GM18511 (cell line): ENCODE results near the gene RTP1.
"Not testable (repeated sequence)": the region's sequence is repeated elsewhere in the genome, so short reads cannot be mapped to it uniquely, and the experiment has no call there.

Source experiments
- ATAC-seq: cut with Tn5 transposase; IDR thresholded peaks from one replicate; pipeline ENCODE4 v1.9.1; 2021; ENCODE audit warnings: mild to moderate bottlenecking, moderate library complexity; ENCODE audit not compliant: unreplicated experiment

The RTP1 gene, protein sequence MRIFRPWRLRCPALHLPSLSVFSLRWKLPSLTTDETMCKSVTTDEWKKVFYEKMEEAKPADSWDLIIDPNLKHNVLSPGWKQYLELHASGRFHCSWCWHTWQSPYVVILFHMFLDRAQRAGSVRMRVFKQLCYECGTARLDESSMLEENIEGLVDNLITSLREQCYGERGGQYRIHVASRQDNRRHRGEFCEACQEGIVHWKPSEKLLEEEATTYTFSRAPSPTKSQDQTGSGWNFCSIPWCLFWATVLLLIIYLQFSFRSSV

DNA sequence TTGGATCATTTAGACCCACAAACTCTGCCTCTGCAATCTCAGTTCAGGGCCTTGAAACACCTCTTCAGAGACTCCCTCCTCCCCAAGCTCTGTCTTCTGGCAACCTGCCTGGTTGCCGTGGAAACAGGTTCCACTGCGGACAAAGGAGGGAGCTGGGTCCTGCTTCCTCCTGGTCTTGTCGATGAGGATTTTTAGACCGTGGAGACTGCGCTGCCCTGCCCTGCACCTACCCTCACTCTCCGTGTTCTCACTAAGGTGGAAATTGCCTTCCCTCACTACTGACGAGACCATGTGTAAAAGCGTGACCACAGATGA is at the start of gene RTP1:
TSS of gene RTP1 (plus strand) at position 152 of the 315 bp plus-strand sequence. CDS start at position 182, 30 bp downstream.
- ATAC-seq: no peak

DNA sequence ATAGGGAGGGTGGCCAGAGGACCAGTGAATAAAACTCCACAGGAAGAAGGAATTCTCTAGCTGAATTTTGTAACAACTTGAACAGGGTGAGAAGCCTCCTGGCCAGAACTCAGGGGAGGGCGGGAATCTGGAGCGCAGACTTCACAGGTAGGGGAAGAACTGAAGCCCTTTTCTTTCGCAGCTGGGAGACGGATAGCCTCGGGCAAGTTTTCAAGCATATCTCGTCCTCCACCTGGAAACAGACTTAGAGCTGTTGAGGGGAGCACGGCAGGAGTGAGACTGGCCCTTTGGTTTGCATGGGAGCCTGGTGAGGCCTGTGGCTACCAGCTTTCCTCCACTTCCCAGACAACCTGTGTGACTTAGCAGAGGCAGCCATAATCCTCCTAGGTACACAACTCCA is 47.1 kb upstream of the RTP1 start:
- no peak for ATAC-seq

DNA sequence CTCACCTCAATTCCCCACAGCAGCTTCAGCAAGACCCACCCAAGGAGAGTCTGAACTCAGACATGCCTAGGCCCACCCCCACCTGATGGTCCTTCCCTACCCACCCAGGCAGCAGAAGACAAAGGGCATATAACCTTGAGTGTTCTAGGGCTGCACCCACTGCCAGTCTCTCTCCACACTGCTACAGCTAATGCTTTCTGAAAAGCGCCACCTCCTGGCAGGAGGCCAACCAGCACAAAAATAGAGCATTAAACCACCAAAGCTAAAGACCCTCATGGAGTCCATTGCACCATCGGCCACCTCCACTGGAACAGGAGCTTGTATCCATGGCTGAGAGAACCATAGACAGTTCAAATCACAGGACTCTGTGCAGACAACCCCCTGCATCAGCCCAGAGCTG is 46.7 kb upstream of the RTP1 start:
- ATAC-seq: no peak

DNA sequence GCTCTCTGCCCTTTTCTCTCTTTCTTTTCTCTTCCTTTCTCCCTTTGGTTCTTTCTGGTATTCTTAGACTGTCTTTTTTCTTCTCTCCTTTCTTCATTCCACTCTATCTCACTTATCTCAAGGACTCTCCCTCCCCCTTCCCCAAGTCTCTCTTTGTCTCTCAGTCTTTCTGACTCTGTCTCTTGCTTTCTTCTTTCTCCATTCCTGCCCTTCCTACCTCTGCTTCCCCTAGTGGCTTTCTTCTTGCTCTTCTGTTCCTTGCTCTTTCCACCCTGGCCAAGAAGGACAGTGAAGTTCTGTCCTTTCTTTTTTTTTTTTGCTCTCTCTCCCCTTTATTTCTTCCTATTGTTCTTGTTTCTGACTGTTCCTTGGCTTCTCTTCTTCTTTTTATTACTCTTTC is 35.7 kb upstream of the RTP1 start:
- ATAC-seq: no peak

DNA sequence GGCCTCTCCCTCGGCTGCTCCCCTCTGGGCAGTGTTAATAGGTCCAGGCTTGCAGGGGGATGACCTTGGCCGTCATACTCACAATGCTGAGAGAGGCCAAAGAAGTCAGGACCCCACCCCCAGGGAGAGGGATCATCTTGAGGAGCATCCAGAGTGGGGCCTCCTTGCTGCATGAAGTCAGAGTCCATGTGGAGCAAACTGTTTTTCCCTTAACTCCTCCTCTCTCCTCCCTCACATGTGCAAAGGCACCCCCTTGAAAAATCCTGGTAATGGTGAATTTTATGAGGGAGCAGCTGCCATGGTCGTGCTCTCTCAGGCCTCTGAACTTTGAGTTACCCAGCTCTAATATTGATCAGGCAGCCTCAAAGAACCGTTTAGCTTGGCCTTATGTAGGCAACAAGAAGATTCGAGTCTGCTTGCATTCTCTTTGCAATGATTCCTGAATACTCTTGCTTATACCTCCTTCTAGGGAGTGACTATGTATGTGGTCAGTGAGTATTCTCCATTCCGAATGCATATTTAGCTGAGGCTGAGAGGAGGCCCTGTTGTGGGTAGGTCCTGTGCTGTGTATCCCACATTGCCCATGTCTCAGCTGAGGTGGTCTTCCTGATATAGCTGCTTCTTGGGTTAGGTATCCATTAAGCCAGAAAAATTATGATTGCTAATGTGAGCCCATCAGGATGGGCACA is 34.9 kb upstream of the RTP1 start:
- ATAC-seq: no peak

DNA sequence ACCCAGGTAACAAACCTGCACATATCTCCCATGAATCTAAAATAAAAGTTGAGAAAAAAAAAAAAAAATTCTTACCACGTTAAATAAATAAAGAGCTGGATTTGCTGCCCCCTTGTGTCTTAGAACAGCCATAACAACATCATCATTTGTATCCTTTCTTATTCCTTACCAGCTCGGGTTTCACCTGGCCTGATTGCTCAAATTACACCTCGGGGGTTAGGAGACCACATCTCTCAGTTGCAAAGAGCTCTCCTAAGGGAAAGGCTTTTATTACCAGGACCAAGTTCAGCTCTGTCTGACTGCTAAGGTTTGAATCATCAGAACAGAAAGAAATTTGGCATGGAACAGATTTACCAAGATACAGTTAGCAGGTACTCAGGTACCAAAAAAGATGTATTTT is 32.1 kb upstream of the RTP1 start:
- ATAC-seq: no peak

DNA sequence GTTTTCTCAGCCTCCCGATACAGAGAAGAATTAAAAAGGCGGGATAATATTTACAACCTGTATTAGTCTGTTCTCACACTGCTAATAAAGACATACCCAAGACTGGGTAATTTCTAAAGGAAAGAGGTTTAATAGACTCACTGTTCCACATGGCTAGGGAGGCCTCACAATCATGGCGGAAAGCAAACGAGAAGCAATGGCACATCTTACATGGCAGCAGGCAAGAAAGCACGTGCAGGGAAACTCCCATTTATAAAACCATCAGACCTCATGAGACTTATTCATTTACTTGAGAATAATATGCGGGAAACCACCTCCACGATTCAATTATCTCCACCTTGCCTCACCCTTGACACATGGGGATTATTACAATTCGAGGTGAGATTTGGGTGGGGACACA is 30.5 kb upstream of the RTP1 start:
- no peak for ATAC-seq

DNA sequence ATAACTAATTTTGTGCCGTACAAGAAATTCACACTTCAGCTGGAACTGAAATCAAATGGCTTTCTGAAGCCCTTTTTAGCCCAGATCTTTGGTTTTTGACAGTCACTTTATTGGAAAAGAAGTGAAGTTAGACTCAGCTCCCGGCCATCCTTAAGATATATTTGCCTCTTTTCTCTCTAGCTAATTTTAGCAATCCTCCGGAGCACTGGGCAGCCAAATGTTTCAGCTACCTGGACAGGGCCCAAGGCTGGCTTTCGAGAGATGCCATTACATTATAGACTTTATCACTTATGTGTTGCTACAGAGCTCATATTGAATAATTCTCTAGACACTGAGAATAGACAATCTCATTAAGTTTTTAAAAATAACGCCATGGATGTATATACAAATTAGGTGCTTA is 29.5 kb upstream of the RTP1 start:
- no peak for ATAC-seq

DNA sequence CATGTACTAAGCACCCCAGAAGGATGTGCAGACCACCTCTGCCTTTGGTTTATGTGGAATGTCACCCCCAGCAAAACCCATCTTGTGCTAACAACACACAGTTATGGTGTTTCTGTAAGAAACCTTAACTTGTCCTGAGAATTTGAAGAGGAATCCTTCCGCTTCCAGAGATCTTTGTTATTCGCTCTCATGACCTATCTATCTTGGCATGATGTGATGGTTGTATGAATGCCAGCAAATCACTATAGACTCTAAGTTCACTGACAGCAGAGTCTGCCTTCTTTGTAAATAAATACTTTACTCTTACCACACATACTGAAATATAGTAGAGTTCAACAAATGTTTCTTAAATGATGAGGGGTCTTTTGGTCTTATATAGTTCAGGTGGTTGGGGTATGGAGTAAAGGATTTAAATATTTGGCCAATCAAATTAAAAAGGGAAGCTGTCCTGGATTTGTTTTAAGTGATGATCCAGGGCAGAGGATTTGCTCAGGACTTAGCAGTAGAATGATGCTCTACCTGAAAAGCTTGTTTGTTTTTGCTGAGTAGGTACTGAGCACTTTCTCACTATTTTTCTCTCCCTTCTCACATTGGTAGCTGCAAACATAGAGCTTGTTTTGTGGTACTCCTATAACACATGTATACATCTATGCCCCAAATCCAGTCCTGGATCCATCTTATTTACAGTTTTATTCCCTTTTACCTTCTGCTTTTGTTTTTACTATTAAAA is 27.9 kb upstream of the RTP1 start:
- ATAC-seq: no peak

DNA sequence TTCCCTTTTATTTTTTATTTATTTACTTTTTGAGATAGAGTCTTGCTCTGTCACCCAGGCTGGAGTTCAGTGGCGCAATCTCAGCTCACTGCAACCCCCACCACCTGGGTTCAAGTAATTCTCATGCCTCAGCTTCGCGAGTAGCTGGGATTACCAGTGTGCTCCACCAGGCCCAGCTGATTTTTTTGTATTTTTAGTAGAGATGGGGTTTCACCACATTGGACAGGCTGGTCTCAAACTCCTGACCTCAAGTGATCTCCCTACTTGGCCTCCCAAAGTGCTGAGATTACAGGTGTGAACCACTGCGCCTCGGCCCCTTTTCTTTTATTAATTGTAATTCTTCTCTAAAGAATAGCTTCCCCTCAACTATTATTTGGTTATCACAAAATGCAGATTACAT is 26.4 kb upstream of the RTP1 start:
- not testable (repeated sequence) for ATAC-seq

DNA sequence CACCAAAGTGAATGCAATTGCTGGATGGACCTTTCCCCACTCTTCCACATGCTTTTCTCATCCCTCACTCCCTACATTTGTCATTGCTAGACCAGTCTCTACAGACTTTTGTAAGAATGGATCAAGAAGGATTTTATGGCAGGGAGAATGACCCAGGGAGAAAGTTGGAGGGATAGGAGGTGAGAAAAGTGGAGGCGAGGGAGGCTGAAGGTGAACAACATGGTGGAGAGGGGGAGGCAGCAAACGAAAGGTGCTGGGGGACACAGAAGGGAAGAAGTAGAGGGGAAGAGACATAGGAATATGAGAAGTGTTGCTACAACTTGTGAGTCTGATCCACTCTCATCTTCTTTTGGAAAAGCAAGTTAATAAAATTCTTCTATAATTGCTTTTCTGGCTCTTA is 24.4 kb upstream of the RTP1 start:
- ATAC-seq: no peak

DNA sequence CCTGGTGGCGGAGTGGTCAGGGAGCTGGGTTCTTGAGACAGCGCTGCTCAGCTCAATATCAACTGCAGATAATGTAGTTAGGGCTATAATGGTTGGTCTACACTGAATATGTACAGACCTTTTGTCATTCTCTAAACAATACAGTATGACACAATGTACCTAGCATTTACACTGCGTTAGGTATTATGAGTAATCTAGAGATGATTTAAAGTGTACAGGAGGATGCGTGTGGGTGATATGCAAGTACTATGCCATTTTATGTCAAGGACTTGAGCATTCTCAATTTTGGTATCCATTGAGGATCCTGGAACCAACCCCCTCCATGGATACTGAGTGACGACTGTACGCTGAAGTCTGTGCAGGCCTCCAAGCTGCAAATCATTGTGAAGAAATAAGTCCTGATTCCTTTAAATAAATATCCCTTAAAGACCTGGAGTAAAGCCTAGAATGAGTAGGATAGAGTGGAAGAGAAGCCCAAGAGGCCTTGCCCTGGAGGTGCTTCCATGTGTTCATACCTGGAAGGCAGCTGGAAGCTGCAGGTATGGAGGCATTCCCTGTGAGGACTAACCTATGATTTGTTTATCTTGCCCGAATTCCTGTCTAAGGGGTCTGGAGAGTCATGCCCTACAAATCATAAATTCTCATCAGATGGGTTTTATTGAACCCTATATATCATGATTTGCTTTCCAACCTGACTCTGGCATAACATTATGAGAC is 15.7 kb upstream of the RTP1 start:
- no peak for ATAC-seq

DNA sequence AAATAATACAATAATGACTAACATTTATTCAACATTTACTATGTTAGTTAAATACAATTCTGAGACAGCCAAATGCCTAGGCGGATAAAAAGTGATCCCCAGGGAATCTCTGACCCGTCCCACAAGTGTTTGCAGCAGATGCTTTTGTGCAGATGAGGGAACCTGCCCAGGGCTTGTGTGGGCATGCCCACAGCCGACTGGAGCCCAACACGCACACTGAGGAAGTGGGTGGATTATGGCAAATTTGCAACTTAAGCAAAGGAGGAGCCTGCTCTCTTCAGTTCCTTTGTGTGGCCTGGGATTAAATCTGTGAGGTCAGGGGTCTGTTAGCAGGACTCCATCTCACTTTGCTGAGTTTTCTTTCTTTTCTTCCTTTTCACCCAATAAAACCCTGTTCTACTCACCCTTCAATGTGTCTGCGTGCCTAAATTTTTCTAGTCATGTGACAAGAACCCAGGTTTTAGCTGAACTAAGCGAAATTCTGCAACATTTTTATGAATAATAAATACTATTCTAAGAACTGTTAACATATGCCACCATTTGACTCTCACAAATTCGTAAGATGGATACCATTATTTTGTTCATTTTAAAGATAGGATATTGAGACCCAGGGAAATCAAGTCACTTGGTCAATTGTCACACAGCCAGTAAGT is 13.9 kb upstream of the RTP1 start:
- peak; percentile 60 for ATAC-seq

DNA sequence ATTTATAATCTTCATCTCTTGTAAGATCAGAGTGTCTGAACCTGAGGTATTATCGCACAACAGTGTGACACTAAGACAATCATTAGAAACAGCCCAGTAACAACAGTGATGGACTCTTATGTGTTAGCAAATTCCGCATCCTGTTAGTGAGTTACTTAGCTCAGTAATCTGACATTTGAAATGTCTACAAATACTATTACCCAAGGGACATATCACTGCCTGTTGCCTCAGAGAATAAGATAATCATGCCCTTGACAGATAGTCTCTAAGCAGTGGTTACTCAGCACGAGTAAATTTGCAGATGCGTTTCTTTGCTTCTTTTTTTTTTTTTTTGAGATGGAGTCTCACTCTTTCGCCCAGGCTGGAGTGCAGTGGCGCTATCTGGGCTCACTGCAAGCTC is 13.4 kb upstream of the RTP1 start:
- ATAC-seq: no peak

DNA sequence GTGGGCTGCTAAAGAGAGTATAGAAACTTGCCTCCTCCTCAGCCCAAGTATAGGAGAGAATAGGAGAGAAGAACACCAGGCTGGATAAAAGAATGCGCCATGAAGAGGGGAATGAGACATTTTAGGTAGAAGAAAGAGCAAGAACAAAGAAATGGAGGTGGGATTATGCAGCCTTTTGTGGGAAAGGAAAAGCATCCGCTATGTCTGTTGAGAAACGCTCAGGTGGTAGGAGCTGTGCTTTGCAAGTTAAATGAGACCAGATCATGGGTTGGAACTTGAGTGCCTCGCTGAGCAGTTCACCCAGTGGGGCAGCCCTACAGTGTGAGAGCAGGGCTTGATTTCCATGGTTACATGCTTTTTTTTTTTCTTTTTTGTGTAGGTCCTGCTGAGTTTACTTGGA is 11.5 kb upstream of the RTP1 start:
- no peak for ATAC-seq

DNA sequence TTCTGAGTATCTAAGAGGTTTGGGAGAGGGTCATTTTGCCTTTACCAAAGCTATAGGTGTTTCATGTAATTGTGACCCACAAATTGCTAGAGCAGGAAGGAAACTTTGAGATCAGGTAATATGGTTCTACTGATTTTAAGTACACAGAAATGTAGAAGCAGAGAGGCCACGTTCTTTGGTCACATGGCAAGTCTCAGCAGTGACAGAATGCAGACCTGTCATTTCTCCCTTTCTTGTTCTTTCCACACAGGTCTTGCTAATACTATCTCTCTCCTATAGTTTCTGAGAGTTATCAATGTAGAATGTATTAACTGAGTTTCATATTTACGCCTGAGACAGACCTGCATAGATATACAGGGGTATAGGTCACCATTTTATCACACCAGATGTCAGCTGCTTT is 10.9 kb upstream of the RTP1 start:
- ATAC-seq: peak; percentile 32

DNA sequence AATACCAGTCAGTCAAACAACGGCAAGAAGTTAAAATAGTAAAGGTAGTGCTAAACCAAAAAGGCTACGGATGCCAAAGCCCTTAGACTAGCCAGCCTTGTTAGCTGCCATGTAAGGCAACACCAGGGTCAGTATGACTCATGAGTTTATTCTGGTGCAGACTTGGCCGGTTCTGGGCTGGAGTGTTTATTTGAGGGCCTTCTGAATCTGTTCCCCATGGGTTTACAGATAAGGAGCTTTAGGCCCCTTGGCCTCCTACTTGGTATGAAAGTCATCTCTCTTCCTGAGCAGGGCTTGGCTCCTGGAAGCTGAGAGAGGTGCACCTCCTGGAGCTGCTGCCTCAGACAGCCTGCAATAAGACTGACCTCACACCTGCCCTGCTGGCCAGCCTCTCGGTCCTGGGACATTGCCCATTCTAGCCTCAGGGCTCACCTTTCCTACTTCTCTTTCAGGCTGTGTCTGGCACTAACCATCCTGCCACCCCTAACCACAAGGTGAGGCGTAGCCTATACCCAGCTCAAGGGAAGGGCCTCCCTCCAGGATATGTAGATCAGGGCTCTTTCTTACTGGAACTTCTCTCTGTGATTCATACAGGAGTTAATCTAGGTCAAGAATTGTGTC is 10.4 kb upstream of the RTP1 start:
- peak; percentile 63 for ATAC-seq

DNA sequence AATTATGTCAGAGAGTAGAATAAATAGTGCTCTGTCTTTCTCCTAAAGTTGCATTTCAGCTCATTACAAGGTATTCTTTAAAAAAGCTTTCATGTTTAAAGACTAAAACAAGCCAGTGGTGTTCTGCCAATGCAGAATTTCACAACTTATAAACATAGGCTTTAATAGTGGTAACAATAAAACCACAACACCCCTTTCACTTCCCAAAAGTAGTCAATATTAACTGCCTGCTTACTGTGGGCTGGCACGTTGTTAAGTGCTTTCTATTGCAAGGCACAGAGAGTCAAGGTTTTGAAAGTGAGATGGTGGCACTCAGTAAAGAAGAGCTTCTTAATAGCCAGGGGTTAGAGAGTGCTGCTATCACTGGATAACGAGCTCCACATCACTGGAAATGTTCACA is 8.4 kb upstream of the RTP1 start:
- peak; percentile 62 for ATAC-seq

DNA sequence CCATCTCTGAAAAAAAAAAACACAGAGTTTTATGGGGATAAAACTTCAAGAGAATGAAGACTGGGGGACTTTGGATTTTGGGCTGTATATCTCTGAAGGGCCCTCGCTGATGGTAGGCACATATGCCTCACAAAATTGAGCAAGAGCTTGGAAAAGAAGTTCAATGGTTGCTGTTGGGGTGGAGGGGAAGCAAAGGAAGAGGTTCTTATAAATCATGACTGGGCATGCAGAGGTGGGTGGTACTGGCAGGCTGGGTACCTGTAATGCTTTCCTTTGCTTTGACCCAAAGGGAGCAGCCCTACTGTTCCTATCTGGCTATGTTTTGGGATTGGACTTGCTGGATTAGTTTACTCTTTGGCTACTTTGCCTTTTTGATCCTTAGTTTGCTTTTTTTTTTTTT is 6.0 kb upstream of the RTP1 start:
- no peak for ATAC-seq

DNA sequence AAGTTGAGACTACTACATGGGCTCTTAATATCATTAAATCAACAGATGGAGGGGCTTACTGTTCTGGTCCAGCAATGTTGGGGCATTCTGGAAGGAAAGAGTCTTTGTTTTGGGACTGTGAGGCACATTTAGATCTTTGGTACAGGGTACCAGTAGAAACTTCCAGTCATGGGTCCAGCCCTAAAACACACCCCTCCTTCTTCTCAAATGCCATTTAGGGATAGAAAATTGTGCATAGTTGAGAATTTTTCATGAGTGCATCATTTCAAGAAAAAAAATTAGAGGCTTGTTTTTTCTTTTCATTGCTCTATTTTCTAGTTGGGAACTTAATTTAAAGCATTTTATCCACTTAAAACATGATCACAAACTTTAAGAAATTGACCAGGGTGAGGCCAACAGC is 4.1 kb upstream of the RTP1 start:
- ATAC-seq: no peak
